ENCODE results near the gene ERLIN1. TPM values are rescaled to one million over a fixed set of nuclear protein-coding genes. Genes with fewer than 3 reads are reported as not detected.
"Not testable (repeated sequence)": the region's sequence is repeated elsewhere in the genome, so short reads cannot be mapped to it uniquely, and the experiment has no call there.

Gene ERLIN1
- total and polyA plus RNA-seq, 10 of the 15 experiments (the other 5 are each of a cell fraction or from before 2014, with no cell fraction given), result 4.9 to 21.7 (median 13.0) TPM

- Histone ChIP-seq H3K27me3 (replicated peaks in 1 of 2; ENCODE audit: control insufficient read depth in 2 of 2, insufficient read depth in 2 of 2, low read length in 1 of 2) (no peaks in the 10 kb centered on the region), H3K4me2 (ENCODE audit: control insufficient read depth, insufficient read depth) (no peak overlapping the region)
Observed at GRCh38 chr10:100128951-100129350, 56.9 kb downstream of the ERLIN1 start.

GRCh38 chr10:100125335-100125734 is 60.5 kb downstream of the ERLIN1 start:
- H3K4me2 ChIP-seq (ENCODE audit: control insufficient read depth, insufficient read depth); H3K27ac ChIP-seq (ENCODE audit: control insufficient read depth, insufficient read depth); H3K79me2 ChIP-seq (ENCODE audit: control insufficient read depth, insufficient read depth, low read length); ATAC-seq; FAIRE-seq; H2AFZ ChIP-seq (ENCODE audit: control insufficient read depth, low read depth, low read length); H3K9ac ChIP-seq (ENCODE audit: control insufficient read depth, insufficient read depth, low read length); H3K36me3 ChIP-seq (ENCODE audit: control insufficient read depth in 2 of 2, insufficient read depth in 2 of 2, low read length in 1 of 2); BruUV-seq (replicated peaks); H3K4me1 ChIP-seq (ENCODE audit: control insufficient read depth, insufficient read depth, low read length); H3K4me3 ChIP-seq; in situ Hi-C loops (cut with MboI); H3K9me3 ChIP-seq (replicated peaks; ENCODE audit: control insufficient read depth, insufficient read depth, low read length); SMC1A ChIA-PET (ENCODE audit: uncharacterized antibody, unreplicated experiment); H3K27me3 ChIP-seq (replicated peaks in 1 of 2; ENCODE audit: control insufficient read depth in 2 of 2, insufficient read depth in 2 of 2, low read length in 1 of 2); DNase-seq (ENCODE audit: low read depth, low spot score); RAD21 ChIA-PET (ENCODE audit: unreplicated experiment); H4K20me1 ChIP-seq (ENCODE audit: control insufficient read depth, insufficient read depth); intact Hi-C loops (cut with micrococcal nuclease; ENCODE audit: unreplicated experiment); POLR2A ChIA-PET: not testable (repeated sequence)
- WGBS (ENCODE audit: insufficient coverage, insufficient replicate concordance, low lambda C conversion rate, missing lambda C conversion rate), result 30% methylated on average over 2 of the region's 2 CpGs
- TF ChIP-seq SPI1 (IDR thresholded peaks at IDR 0.05; ENCODE audit: borderline replicate concordance, insufficient read depth, low read depth, low read length), result peak; percentile 61
- CTCF ChIA-PET, result interaction anchor here (0.6 kb wide), 1 partner anchor 71 kb away, joined by 4 read pairs; no protein-coding TSS in a partner anchor

More at GRCh38 chr10:100128951-100129350, 56.9 kb downstream of the ERLIN1 start:
- BruUV-seq (replicated peaks), result no TSS peak
- no peak for FAIRE-seq
- H3K27ac ChIP-seq (ENCODE audit: control insufficient read depth, insufficient read depth), result no peak overlapping the region
- RAD21 ChIA-PET (ENCODE audit: unreplicated experiment), result interaction anchor here (0.7 kb wide), 1 partner anchor 97 kb away, joined by 3 read pairs; no protein-coding TSS in a partner anchor
- H3K4me3 ChIP-seq, result no peak overlapping the region
- no peaks in the 10 kb centered on the region for H4K20me1 ChIP-seq (ENCODE audit: control insufficient read depth, insufficient read depth)
- no peak overlapping the region for H3K9ac ChIP-seq (ENCODE audit: control insufficient read depth, insufficient read depth, low read length)
- H2AFZ ChIP-seq (ENCODE audit: control insufficient read depth, low read depth, low read length), result no peak overlapping the region
- H3K9me3 ChIP-seq (replicated peaks; ENCODE audit: control insufficient read depth, insufficient read depth, low read length), result no peaks in the 10 kb centered on the region
- POLR2A ChIA-PET, result no interaction called here
- no peak for TF ChIP-seq FOXM1 (IDR thresholded peaks at IDR 0.05; ENCODE audit: low read depth, low read length)
- in situ Hi-C loops (cut with MboI) (no loop called here), intact Hi-C loops (cut with micrococcal nuclease; ENCODE audit: unreplicated experiment) (no loop called here)
- no peak for DNase-seq (ENCODE audit: low read depth, low spot score)
- SMC1A ChIA-PET (ENCODE audit: uncharacterized antibody, unreplicated experiment), result no interaction called here
- H3K4me1 ChIP-seq (ENCODE audit: control insufficient read depth, insufficient read depth, low read length), result no peaks in the 10 kb centered on the region
- 58% methylated on average over 8 of the region's 8 CpGs for WGBS (ENCODE audit: insufficient coverage, insufficient replicate concordance, low lambda C conversion rate, missing lambda C conversion rate)
- no peaks in the 10 kb centered on the region for H3K36me3 ChIP-seq (ENCODE audit: control insufficient read depth in 2 of 2, insufficient read depth in 2 of 2, low read length in 1 of 2)
- CTCF ChIA-PET, result interaction anchor here (0.5 to 2.0 kb wide), 3 partner anchors 176 to 284 kb away, joined by 3 to 6 read pairs (median 4); no protein-coding TSS in a partner anchor
- ATAC-seq, result no peak
- no peaks in the 10 kb centered on the region for H3K79me2 ChIP-seq (ENCODE audit: control insufficient read depth, insufficient read depth, low read length)
